ENCODE data around the gene OTUD1. TPM values are rescaled to one million over a fixed set of nuclear protein-coding genes. Genes with fewer than 3 reads are reported as not detected.
A peak's percentile ranks its signal among the peaks of the same experiment; 100 is the strongest.

The OTUD1 gene
- total RNA-seq, 1 experiment from 2014 or later: 10.4 TPM

DNA sequence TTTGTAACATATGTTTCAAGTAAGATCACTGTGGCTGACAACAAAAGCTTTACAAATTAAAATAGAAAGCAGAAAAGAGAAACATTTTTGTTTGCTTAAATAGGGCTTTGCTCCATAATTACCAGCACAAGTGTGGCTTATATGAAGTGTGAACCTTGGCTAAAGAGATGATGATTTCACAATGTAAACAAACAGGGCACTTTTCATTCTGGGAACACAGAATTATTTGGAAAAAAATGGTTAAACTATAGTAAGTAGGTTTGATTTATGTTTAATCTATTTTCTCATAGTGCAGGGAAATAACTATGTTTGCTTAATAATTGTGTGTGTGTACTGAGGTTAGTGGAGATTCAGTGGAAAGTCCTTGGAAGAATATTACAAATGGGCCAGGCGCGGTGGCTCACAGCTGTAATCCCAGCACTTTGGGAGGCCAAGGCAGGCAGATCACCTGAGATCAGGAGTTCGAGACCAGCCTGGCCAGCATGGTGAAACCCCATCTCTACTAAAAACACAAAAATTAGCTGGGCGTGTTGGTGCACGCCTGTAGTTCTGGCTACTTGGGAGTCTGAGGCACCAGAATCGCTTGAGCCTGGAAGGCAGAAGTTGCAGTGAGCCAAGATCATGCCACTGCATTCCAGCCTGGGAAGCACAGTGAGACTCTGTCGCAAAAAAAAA, 19.1 kb upstream of the OTUD1 start:
- H3K4me1 Mint-ChIP-seq (ENCODE audit: low read depth, unreplicated experiment): peaks cover 45% of the 10 kb centered on the region
- H3K36me3 Mint-ChIP-seq (ENCODE audit: insufficient read depth, unreplicated experiment): no peaks in the 10 kb centered on the region
- H3K4me3 Mint-ChIP-seq (ENCODE audit: low read depth, unreplicated experiment): no peak overlapping the region
- H3K9me3 Mint-ChIP-seq (ENCODE audit: low read depth, unreplicated experiment): no peaks in the 10 kb centered on the region
- TF ChIP-seq, protein P1, sequence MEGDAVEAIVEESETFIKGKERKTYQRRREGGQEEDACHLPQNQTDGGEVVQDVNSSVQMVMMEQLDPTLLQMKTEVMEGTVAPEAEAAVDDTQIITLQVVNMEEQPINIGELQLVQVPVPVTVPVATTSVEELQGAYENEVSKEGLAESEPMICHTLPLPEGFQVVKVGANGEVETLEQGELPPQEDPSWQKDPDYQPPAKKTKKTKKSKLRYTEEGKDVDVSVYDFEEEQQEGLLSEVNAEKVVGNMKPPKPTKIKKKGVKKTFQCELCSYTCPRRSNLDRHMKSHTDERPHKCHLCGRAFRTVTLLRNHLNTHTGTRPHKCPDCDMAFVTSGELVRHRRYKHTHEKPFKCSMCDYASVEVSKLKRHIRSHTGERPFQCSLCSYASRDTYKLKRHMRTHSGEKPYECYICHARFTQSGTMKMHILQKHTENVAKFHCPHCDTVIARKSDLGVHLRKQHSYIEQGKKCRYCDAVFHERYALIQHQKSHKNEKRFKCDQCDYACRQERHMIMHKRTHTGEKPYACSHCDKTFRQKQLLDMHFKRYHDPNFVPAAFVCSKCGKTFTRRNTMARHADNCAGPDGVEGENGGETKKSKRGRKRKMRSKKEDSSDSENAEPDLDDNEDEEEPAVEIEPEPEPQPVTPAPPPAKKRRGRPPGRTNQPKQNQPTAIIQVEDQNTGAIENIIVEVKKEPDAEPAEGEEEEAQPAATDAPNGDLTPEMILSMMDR (IDR thresholded peaks at IDR 0.05; ENCODE audit: unreplicated experiment): no peak
- H3K27ac Mint-ChIP-seq (ENCODE audit: unreplicated experiment): no peak overlapping the region
- no peak for DNase-seq
- no TSS peak for BruUV-seq (replicated peaks)
- intact Hi-C loops (cut with micrococcal nuclease; ENCODE audit: unreplicated experiment): no loop called here
- no peaks in the 10 kb centered on the region for H3K27me3 Mint-ChIP-seq (ENCODE audit: unreplicated experiment)
- CTCF ChIA-PET: no interaction called here

DNA sequence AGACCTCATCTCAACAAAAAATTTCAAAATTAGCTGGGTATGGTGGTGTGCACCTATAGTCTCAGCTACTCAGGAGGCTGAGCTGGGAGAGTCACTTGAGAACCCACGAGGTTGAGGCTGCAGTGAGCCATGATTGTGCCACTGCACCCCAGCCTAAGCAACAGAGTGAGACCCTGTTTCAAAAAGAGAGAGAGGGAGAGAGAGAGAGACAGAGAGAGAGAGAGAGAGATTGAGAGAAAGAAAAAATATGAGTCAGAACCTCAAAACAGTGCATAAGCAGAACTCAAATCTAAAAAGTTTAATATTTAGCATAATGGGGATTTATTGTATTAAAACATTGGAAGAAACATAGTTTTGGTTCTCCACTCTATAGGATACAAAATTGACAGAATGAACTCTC, 17.5 kb upstream of the OTUD1 start:
- CTCF ChIA-PET: no interaction called here
- no peak overlapping the region for H3K4me3 Mint-ChIP-seq (ENCODE audit: low read depth, unreplicated experiment)
- H3K27me3 Mint-ChIP-seq (ENCODE audit: unreplicated experiment): no peaks in the 10 kb centered on the region
- peaks cover 45% of the 10 kb centered on the region for H3K4me1 Mint-ChIP-seq (ENCODE audit: low read depth, unreplicated experiment)
- no peak for DNase-seq
- intact Hi-C loops (cut with micrococcal nuclease; ENCODE audit: unreplicated experiment): no loop called here
- no peaks in the 10 kb centered on the region for H3K36me3 Mint-ChIP-seq (ENCODE audit: insufficient read depth, unreplicated experiment)
- H3K9me3 Mint-ChIP-seq (ENCODE audit: low read depth, unreplicated experiment): no peaks in the 10 kb centered on the region
- H3K27ac Mint-ChIP-seq (ENCODE audit: unreplicated experiment): no peak overlapping the region
- TF ChIP-seq, protein P1 (IDR thresholded peaks at IDR 0.05; ENCODE audit: unreplicated experiment): no peak
- BruUV-seq (replicated peaks): no TSS peak

DNA sequence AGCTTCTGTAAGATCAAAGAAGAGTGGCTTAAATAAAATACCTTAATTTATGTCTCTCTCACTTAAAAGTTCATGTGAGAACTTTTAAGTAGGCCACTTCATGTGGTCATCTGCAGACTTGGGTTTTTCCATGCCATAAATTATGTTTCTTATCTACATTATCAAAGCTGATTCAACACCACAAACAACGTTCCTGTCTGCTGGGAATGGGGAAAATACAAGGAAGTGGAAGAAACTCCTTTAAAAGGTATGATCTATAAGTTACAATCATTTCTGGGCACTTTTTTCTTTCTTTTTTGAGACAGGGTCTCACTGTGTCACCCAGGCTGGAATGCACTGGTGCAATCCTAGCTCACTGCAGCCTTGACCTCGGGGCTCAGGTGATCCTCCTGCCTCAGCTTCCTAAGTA, 16.9 kb upstream of the OTUD1 start:
- CTCF ChIA-PET: interaction anchor here (0.7 kb wide), 1 partner anchor 187 kb away, joined by 4 read pairs; no protein-coding TSS in a partner anchor
- TF ChIP-seq, protein P1 (IDR thresholded peaks at IDR 0.05; ENCODE audit: unreplicated experiment): no peak
- no peak overlapping the region for H3K27ac Mint-ChIP-seq (ENCODE audit: unreplicated experiment)

DNA sequence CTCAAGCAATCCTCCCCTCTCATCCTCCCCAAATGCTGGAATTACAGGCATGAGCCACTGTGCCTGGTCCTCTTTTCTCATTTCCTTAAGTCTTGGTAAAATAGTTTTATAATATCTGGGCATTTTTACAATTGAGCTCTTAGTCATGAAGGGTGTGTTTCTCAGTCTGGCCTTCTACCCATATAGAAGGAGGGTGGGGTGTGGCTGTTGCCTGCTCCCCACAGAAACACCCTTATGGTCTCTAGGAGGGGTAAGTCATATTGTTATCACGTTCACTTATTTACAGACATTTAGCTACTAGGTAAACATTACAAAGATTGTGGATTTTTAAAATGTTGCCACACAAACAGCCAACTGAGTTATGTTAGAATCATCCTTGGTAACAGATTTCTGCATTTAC, 6.7 kb upstream of the OTUD1 start:
- Mint-ChIP-seq H3K4me1 (ENCODE audit: low read depth, unreplicated experiment) (peaks cover 12% of the 10 kb centered on the region), H3K27ac (ENCODE audit: unreplicated experiment) (peak overlapping the region; percentile 16), H3K36me3 (ENCODE audit: insufficient read depth, unreplicated experiment) (no peaks in the 10 kb centered on the region), H3K9me3 (ENCODE audit: low read depth, unreplicated experiment) (no peaks in the 10 kb centered on the region), H3K4me3 (ENCODE audit: low read depth, unreplicated experiment) (no peak overlapping the region), H3K27me3 (ENCODE audit: unreplicated experiment) (no peaks in the 10 kb centered on the region)
- intact Hi-C loops (cut with micrococcal nuclease; ENCODE audit: unreplicated experiment): no loop called here
- no TSS peak for BruUV-seq (replicated peaks)
- TF ChIP-seq, protein P1 (IDR thresholded peaks at IDR 0.05; ENCODE audit: unreplicated experiment): no peak
- CTCF ChIA-PET: interaction anchor here (0.9 kb wide), 1 partner anchor 84 kb away, joined by 3 read pairs; no protein-coding TSS in a partner anchor
- no peak for DNase-seq

More for the DNA sequence above, 16.9 kb upstream of the OTUD1 start:
- no peaks in the 10 kb centered on the region for H3K36me3 Mint-ChIP-seq (ENCODE audit: insufficient read depth, unreplicated experiment)
- peak; percentile 18 for DNase-seq
- no TSS peak for BruUV-seq (replicated peaks)
- no peaks in the 10 kb centered on the region for H3K9me3 Mint-ChIP-seq (ENCODE audit: low read depth, unreplicated experiment)
- H3K27me3 Mint-ChIP-seq (ENCODE audit: unreplicated experiment): no peaks in the 10 kb centered on the region
- no peak overlapping the region for H3K4me3 Mint-ChIP-seq (ENCODE audit: low read depth, unreplicated experiment)
- intact Hi-C loops (cut with micrococcal nuclease; ENCODE audit: unreplicated experiment): no loop called here
- peaks cover 45% of the 10 kb centered on the region for H3K4me1 Mint-ChIP-seq (ENCODE audit: low read depth, unreplicated experiment)
